Measurements from ENCODE around the gene DPP10.

GRCh38 chr2:115115135-115115534 is 672.7 kb downstream of the DPP10 start:
- no peak for TF ChIP-seq CTCF (IDR thresholded peaks at IDR 0.05; ENCODE audit: insufficient read depth, low read depth, low read length)
- TF ChIP-seq EZH2 (IDR thresholded peaks at IDR 0.05; ENCODE audit: insufficient read depth, low read length) = no peak
